Measurements from ENCODE around the gene ADARB2. TPM values are rescaled to one million over a fixed set of nuclear protein-coding genes. Genes with fewer than 3 reads are reported as not detected.
"Not testable (repeated sequence)": the region's sequence is repeated elsewhere in the genome, so short reads cannot be mapped to it uniquely, and the experiment has no call there.

The ADARB2 gene
- total RNA-seq, 1 experiment from 2014 or later: 0.11 TPM

- DNase-seq (ENCODE audit: low read depth): no peak
These were observed 269.8 kb downstream of the ADARB2 start for GRCh38 chr10:1467334-1468076.

- DNase-seq (ENCODE audit: low read depth): no peak
These were observed 271.1 kb downstream of the ADARB2 start for GRCh38 chr10:1465993-1466764.

- no peak for DNase-seq (ENCODE audit: low read depth)
These were observed 271.9 kb downstream of the ADARB2 start for GRCh38 chr10:1465418-1465911.

- no peak for DNase-seq (ENCODE audit: low read depth)
These were observed 272.4 kb downstream of the ADARB2 start for GRCh38 chr10:1464881-1465417.

- not testable (repeated sequence) for DNase-seq (ENCODE audit: low read depth)
These were observed 273.4 kb downstream of the ADARB2 start for GRCh38 chr10:1463971-1464370.

- no peak for DNase-seq (ENCODE audit: low read depth)
These were observed 274.2 kb downstream of the ADARB2 start for GRCh38 chr10:1462994-1463633.

- DNase-seq (ENCODE audit: low read depth): no peak
These were observed 274.8 kb downstream of the ADARB2 start for GRCh38 chr10:1462521-1462920.

- no peak for DNase-seq (ENCODE audit: low read depth)
These were observed 275.3 kb downstream of the ADARB2 start for GRCh38 chr10:1462032-1462431.

GRCh38 chr10:1461016-1461415 lies 276.3 kb downstream of the ADARB2 start:
- no peak for DNase-seq (ENCODE audit: low read depth)

GRCh38 chr10:1459664-1460063 lies 277.7 kb downstream of the ADARB2 start:
- not testable (repeated sequence) for DNase-seq (ENCODE audit: low read depth)

GRCh38 chr10:1454951-1455350 lies 282.4 kb downstream of the ADARB2 start:
- DNase-seq (ENCODE audit: low read depth): no peak

GRCh38 chr10:1454428-1454827 lies 282.9 kb downstream of the ADARB2 start:
- DNase-seq (ENCODE audit: low read depth): no peak

GRCh38 chr10:1452777-1453176 lies 284.5 kb downstream of the ADARB2 start:
- DNase-seq (ENCODE audit: low read depth): no peak

GRCh38 chr10:1451941-1452340 lies 285.4 kb downstream of the ADARB2 start:
- DNase-seq (ENCODE audit: low read depth): no peak

- no peak for DNase-seq (ENCODE audit: low read depth)
These were observed 285.9 kb downstream of the ADARB2 start for GRCh38 chr10:1451362-1451888.

- no peak for DNase-seq (ENCODE audit: low read depth)
These were observed 287.6 kb downstream of the ADARB2 start for GRCh38 chr10:1449572-1450205.

- no peak for DNase-seq (ENCODE audit: low read depth)
These were observed 288.3 kb downstream of the ADARB2 start for GRCh38 chr10:1449021-1449420.

GRCh38 chr10:1448252-1448930 lies 288.9 kb downstream of the ADARB2 start:
- no peak for DNase-seq (ENCODE audit: low read depth)

GRCh38 chr10:1444826-1445225 lies 292.5 kb downstream of the ADARB2 start:
- DNase-seq (ENCODE audit: low read depth): no peak

- DNase-seq (ENCODE audit: low read depth): no peak
These were observed 296.4 kb downstream of the ADARB2 start for GRCh38 chr10:1440897-1441296.
